Smooth muscle cell of the umbilical artery (primary cell): ENCODE results near the gene OR13H1. TPM values are rescaled to one million over a fixed set of nuclear protein-coding genes. Genes with fewer than 3 reads are reported as not detected.

Source experiments
- total RNA-seq: library from RNA; depleted of rRNA; stranded (reverse); fragments of >200 nt; gene quantifications from 2 replicates; pipeline ENCODE4 v1.2.3, GENCODE V29; 2014

The OR13H1 gene
- total RNA-seq = not detected in 2 replicates

GRCh38 chrX:131543774-131544173 lies at the start of gene OR13H1:
Gene OR13H1, plus strand, starts transcription at chrX:131544074. Its CDS starts 0 bp downstream, at chrX:131544074.

